IgD-negative memory B cell (primary cell): ENCODE data around the gene RNASE1. TPM values are rescaled to one million over a fixed set of nuclear protein-coding genes. Genes with fewer than 3 reads are reported as not detected.
A peak's percentile ranks its signal among the peaks of the same experiment; 100 is the strongest.
"Not testable (repeated sequence)": the region's sequence is repeated elsewhere in the genome, so short reads cannot be mapped to it uniquely, and the experiment has no call there.

Experiments
- H3K27ac Mint-ChIP-seq, 3 donors: one replicate each; pipeline ENCODE4 v1.8.0; 2020 to 2022; ENCODE audit warnings: mild to moderate bottlenecking in 3 of 3, mixed read lengths in 3 of 3, moderate library complexity in 1 of 3
- H3K27me3 Mint-ChIP-seq: one replicate; pipeline ENCODE4 v1.8.0; 2021; ENCODE audit warnings: mixed read lengths
- H3K36me3 Mint-ChIP-seq: one replicate; pipeline ENCODE4 v1.8.0; 2020; ENCODE audit warnings: mild to moderate bottlenecking, mixed read lengths
- H3K4me1 Mint-ChIP-seq, 3 donors: one replicate each; pipeline ENCODE4 v1.8.0; 2020 to 2022; ENCODE audit warnings: mixed read lengths in 3 of 3, mild to moderate bottlenecking in 1 of 3
- H3K4me3 Mint-ChIP-seq, 4 donors: one replicate each; pipeline ENCODE4 v1.8.0; 2020 to 2022; ENCODE audit warnings: mild to moderate bottlenecking in 4 of 4, mixed read lengths in 4 of 4, moderate library complexity in 3 of 4
- H3K9me3 Mint-ChIP-seq, 3 donors: one replicate each; pipeline ENCODE4 v1.8.0; 2020 to 2021; ENCODE audit warnings: mixed read lengths in 3 of 3, mild to moderate bottlenecking in 1 of 3
- polyA plus RNA-seq: library from polyadenylated mRNA; unstranded; fragments of 300-500 nt; fragmentation: Illumina TruSeq; gene quantifications from one replicate; pipeline ENCODE4 v1.2.3, GENCODE V29; 2021

RNASE1 gene
- polyA plus RNA-seq, 1 donor from 2014 or later, result not detected

GRCh38 chr14:20769421-20769820 lies 33.2 kb downstream of the RNASE1 start:
- Mint-ChIP-seq H3K4me1 (peaks cover 0 to 1% (median 0%) of the 10 kb centered on the region in 3 donors), H3K36me3 (no peaks in the 10 kb centered on the region), H3K27ac (no peak overlapping the region), H3K4me3 (no peak overlapping the region), H3K27me3 (no peaks in the 10 kb centered on the region), H3K9me3 (peaks cover 0 to 2% (median 0%) of the 10 kb centered on the region in 3 donors)

- no peaks in the 10 kb centered on the region for H3K27me3 Mint-ChIP-seq
Measured at GRCh38 chr14:20768593-20768892, 34.1 kb downstream of the RNASE1 start.

GRCh38 chr14:20760950-20761349 lies 41.7 kb downstream of the RNASE1 start:
- Mint-ChIP-seq H3K27me3 (no peaks in the 10 kb centered on the region), H3K9me3 (peaks cover 0 to 2% (median 0%) of the 10 kb centered on the region in 3 donors), H3K36me3 (no peaks in the 10 kb centered on the region), H3K4me3 (no peak overlapping the region), H3K4me1 (peaks cover 0 to 7% (median 5%) of the 10 kb centered on the region in 3 donors), H3K27ac (no peak overlapping the region)

More at GRCh38 chr14:20768593-20768892, 34.1 kb downstream of the RNASE1 start:
- Mint-ChIP-seq H3K9me3 (peaks cover 0 to 2% (median 0%) of the 10 kb centered on the region in 3 donors), H3K36me3 (no peaks in the 10 kb centered on the region), H3K4me3 (no peak overlapping the region), H3K4me1 (peaks cover 0 to 1% (median 0%) of the 10 kb centered on the region in 3 donors), H3K27ac (no peak overlapping the region)

- H3K27ac Mint-ChIP-seq, H3K4me3 Mint-ChIP-seq, H3K27me3 Mint-ChIP-seq, H3K9me3 Mint-ChIP-seq, H3K36me3 Mint-ChIP-seq, H3K4me1 Mint-ChIP-seq: not testable (repeated sequence)
Measured at GRCh38 chr14:20759465-20759864, 43.2 kb downstream of the RNASE1 start.

GRCh38 chr14:20757965-20758364 lies 44.7 kb downstream of the RNASE1 start:
- Mint-ChIP-seq H3K4me1 (peaks cover 0 to 6% (median 5%) of the 10 kb centered on the region in 3 donors), H3K9me3 (peaks cover 0 to 5% (median 2%) of the 10 kb centered on the region in 3 donors), H3K4me3 (no peak overlapping the region), H3K27ac (no peak overlapping the region), H3K27me3 (no peaks in the 10 kb centered on the region), H3K36me3 (no peaks in the 10 kb centered on the region)

GRCh38 chr14:20755037-20755436 lies 47.6 kb downstream of the RNASE1 start:
- peaks cover 3 to 11% (median 6%) of the 10 kb centered on the region in 3 donors for H3K9me3 Mint-ChIP-seq
- H3K27me3 Mint-ChIP-seq, result no peaks in the 10 kb centered on the region
- H3K36me3 Mint-ChIP-seq, result no peaks in the 10 kb centered on the region
- no peak overlapping the region for H3K4me3 Mint-ChIP-seq
- H3K4me1 Mint-ChIP-seq, result peaks cover 0 to 6% (median 5%) of the 10 kb centered on the region in 3 donors
- no peak overlapping the region for H3K27ac Mint-ChIP-seq

GRCh38 chr14:20754308-20754707 lies 48.3 kb downstream of the RNASE1 start:
- Mint-ChIP-seq H3K4me1 (peaks cover 0 to 6% (median 5%) of the 10 kb centered on the region in 3 donors), H3K27ac (no peak overlapping the region), H3K4me3 (no peak overlapping the region), H3K36me3 (no peaks in the 10 kb centered on the region), H3K27me3 (no peaks in the 10 kb centered on the region), H3K9me3 (peaks cover 3 to 11% (median 6%) of the 10 kb centered on the region in 3 donors)

- H3K27ac Mint-ChIP-seq, result peak overlapping the region in 1 of 3 donors; percentile 54
- H3K9me3 Mint-ChIP-seq, result peaks cover 3 to 11% (median 6%) of the 10 kb centered on the region in 3 donors
- H3K27me3 Mint-ChIP-seq, result no peaks in the 10 kb centered on the region
- H3K4me1 Mint-ChIP-seq, result no peaks in the 10 kb centered on the region
- no peak overlapping the region for H3K4me3 Mint-ChIP-seq
- H3K36me3 Mint-ChIP-seq, result no peaks in the 10 kb centered on the region
Measured at GRCh38 chr14:20751963-20752562, 50.6 kb downstream of the RNASE1 start.

Other genes starting within 250 kb of the RNASE1 start
- not detected for gene RNASE9, start 241.8 kb downstream of the RNASE1 start, polyA plus RNA-seq
- not detected for gene RNASE11, start 214.8 kb downstream of the RNASE1 start, polyA plus RNA-seq
- gene RNASE12, start 211.5 kb downstream of the RNASE1 start, polyA plus RNA-seq, result not detected
- not detected for gene OR6S1, start 161.2 kb downstream of the RNASE1 start, polyA plus RNA-seq
- 9.0 TPM for gene RNASE4, start 118.3 kb downstream of the RNASE1 start, polyA plus RNA-seq
- gene ANG, start 114.1 kb downstream of the RNASE1 start, polyA plus RNA-seq, result 9.9 TPM
- gene EDDM3A, start 57.0 kb downstream of the RNASE1 start, polyA plus RNA-seq, result not detected
- not detected for gene EDDM3B, start 34.4 kb downstream of the RNASE1 start, polyA plus RNA-seq
- 84.5 TPM for gene RNASE6, start 21.6 kb downstream of the RNASE1 start, polyA plus RNA-seq
- gene RNASE3, start 88.5 kb upstream of the RNASE1 start, polyA plus RNA-seq, result not detected
- 0.45 TPM for gene RNASE2, start 152.6 kb upstream of the RNASE1 start, polyA plus RNA-seq
- 40.6 TPM for gene METTL17, start 187.1 kb upstream of the RNASE1 start, polyA plus RNA-seq
- not detected for gene SLC39A2, start 196.4 kb upstream of the RNASE1 start, polyA plus RNA-seq
- 4.9 TPM for gene NDRG2, start 222.2 kb upstream of the RNASE1 start, polyA plus RNA-seq
- gene TPPP2, start 227.4 kb upstream of the RNASE1 start, polyA plus RNA-seq, result not detected
- gene RNASE13, start 232.0 kb upstream of the RNASE1 start, polyA plus RNA-seq, result not detected
- not detected for gene RNASE7, start 239.5 kb upstream of the RNASE1 start, polyA plus RNA-seq